COLO829 (cell line): Measurements from ENCODE around the gene DGKI.

Source experiments
- DNase-seq: peaks from one replicate; pipeline ENCODE4 v3.0.0; 2012; ENCODE audit warnings: low spot score

DGKI gene

DNA sequence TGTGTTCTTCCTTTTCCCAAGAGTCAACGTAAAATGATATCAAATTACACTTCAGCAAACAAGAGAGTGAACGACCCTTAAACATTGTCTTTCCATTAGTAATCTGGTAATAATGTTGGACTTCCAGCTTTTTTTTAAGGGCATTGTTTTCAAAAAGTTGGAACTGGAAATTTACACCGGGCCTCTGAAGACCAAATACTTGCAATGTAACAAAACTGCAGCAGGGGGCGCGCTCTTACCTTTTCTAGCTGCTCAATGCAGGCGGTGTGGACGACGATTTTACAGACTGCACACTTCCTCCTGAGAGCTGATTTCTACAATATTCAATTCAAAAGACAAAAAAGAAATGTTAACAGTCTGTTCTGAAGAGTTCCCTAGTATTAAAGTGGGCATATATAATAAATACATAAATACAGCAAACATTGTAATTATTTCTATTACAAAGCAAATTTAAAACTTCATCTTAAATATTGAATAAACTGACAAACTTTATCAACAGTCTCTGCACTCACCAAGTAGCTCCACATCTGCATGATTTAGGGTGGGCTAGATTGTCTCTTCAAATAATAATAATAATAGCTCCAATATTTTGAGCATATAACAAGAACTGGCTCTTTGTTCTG, 190.4 kb downstream of the DGKI start:
- DNase-seq = peak; percentile 89

DNA sequence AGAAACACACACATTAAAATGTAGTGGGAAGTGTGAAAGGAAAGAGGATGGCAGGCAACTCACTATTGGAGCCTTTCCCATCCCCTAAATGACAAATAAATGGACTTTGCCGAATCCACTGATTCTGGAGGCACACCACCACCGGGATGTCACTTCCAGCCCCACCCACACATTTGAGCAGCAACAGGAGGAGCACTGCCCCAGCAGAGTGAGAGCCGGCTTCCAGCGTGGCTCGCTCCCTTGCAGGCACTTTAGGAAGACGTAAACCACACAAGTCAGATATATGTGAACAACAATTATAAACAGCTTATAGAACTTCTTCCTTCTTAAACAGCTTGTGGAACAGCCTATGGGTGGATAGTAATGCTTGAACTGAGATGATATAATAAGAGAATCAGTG, 191.0 kb downstream of the DGKI start:
- no peak for DNase-seq

DNA sequence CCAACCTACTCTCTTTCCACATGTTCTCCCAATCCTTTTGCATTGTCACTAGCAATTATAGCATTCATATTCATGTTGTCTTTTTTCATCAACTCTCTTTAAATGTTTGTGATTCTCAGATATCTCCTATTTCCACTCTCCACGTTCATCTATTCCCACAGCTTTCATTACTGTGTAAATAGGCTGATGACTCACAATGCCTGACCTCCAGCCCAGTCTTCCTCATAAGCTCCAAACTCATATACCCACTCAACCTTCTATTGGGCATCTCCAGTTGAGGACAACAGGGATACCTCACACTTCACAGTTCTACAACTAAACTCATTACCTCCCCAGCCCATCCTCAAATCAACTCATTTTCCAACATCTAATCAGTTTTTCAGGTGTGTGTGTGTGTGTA, 194.1 kb downstream of the DGKI start:
- DNase-seq = no peak

DNA sequence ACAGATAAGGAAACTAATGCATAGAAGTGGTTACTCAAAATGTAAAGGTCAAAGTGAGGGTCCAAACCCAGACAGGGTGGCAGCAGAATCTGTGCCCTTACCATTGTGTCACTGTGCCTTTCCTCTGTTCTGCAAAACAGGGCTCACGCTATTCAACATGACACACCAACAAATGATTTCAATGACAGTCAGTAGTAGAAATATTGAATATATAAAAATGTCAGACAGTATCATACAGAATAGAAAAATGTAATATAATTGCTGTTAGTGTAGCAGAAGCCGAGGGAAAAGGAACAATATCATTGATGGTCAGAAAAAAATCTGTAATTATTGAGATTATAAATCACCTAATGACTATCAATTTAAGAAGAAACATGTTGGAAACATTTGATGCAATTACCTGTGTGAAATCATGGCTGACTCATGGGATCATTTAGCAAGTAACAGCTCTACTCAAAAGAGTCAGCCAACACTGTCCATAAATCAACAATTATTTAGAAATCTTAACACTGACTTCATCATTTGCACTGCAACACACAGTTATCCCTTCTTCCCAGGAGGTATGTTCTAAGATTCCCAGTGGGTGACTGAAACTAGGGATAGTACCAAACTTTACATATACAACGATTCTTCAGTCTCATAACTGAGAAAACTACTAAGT, 198.7 kb downstream of the DGKI start:
- DNase-seq = no peak

DNA sequence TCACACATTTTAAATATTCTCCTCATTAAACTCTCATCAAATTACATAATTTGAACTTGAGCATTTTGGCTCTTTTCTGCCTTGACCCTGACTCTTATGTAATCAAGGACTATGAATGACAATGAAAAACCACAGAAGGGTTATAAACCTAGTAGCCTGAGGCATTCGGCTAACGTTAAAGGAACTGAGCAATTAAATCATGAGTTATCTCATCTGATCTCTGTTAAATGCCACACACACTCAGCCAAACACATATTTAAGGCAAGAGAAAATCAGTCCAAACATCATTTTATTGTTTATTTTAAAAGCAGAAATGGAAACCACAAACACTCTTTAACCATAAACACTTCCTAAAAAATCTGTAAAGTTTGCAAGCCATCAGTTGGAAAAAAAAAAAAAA, 204.3 kb downstream of the DGKI start:
- DNase-seq = peak; percentile 99

DNA sequence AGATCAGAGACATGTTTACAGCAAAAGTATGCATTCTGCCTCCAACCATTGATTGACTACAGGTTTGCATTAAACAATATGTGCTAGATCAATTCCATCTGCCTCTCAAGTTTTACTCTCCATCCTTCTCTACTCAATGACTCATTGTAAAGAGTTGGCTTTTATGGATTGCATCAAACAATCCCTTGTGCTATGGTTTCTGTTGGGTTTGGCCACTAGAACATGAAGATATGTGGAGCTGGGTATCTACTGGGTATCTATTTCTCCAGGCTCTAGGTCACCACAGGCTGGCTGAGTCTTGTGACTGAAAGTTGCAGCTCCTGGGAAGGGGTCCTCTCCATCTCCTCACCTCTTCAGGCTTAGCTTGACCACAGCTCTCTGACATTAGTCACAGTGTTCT, 204.7 kb downstream of the DGKI start:
- peak; percentile 93 for DNase-seq

DNA sequence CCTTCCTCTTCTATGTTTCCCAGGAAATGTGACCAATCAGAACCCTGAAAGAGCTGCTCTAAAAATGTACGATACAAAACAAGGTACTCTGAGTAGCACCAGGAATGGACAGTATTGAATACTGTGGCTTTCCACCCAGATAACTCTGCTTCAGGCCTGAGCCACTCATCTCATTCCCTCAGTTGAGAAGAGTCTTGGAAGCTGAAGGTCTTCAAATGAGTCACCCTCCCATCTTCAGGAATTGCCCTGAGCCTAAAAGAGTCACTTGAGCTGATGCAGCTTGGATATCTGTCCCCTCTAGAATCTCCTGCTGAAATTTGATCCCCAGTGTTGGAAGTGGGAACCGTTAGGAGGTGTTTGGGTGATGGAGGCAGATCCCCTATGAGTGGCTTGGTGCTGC, 210.4 kb downstream of the DGKI start:
- DNase-seq = no peak

DNA sequence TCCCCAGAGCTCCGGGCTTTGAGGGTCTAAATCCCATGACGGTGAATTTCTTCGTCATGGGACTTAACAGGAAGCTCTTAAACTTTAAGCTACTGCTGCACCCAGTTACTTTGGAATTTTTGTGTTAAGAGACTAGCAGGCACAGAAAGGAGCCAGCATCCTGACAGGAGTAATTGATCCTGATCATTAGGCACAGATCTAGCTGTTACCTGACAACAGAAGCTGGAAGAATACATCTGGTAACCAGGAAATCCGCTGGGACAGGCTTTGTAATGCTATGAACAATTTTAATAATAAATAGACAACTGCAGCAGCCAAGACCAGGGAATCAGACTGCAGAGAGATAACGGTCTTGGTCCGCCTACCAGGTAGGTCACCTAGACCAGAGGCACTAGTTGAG, 210.9 kb downstream of the DGKI start:
- no peak for DNase-seq

DNA sequence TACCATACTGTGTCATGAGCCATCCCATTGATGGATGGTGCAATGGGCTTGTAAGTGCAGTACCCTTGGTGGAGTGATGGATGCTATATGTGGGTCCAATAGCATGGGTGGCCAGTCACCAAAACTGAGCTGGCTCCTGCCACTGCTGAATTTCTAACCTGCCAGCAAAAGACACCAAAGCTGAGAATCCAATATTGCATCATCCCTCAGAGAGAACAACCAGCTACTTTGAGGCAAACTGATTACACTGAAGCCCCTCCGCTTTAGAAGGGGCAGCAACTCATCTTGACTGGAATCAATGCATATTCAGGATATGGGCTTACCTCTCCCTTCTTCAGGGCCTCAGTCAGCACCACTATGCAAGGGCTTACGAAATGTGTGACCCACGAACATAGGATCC, 211.6 kb downstream of the DGKI start:
- DNase-seq = no peak

DNA sequence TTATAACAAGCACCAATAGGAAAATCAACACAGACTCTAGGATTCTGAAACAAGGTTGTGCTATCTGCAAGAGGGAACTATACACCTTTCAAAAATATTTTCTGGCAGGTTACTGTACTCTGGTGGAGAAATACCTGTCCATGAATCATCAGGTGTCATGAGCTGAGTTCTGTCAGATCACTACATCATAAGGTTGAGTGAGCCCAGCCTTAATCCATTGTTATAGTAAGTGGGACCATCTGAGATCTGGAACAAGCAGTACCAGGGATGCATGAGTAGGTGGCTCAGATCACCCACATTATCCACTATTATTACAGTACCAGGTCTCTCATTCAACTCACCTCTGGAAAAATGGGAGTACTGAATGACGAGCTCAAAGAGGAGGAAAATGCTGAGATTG, 212.4 kb downstream of the DGKI start:
- no peak for DNase-seq

DNA sequence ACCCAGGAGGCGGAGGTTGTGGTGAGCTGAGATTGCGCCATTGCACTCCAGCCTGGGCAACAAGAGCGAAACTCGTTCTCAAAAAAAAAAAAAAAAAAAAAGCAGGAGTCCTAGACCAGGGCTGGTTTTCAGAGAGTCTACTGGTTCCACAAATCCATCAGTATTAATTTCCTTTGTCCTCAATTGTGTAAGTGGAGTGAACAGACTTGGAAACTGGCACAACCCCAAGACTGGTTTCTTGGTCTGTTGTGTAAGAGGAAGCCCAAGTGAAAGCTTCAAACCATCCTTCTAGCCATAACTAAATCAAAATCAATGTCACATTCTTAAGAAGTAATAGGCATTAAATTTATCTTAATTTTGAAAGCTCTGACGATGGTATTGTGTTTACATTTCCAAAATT, 213.6 kb downstream of the DGKI start:
- no peak for DNase-seq

DNA sequence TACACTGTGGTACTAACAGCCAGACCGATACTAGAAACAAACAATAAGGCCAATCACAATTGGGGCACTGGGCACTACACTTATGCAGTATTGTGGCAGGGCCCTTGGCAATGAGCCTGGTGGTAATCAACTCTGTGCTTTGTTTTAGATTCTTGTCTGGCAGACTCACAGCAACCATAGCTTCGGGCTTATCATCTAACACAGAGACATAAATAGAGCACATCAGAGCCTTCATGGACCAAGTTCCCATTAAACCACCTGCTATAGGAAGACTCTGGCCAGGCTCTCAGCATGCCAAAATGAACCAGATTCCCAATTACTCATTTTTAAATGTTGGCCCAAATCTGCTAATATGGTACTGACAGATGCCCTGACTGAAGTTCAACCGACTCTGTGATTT, 218.6 kb downstream of the DGKI start:
- peak; percentile 88 for DNase-seq

DNA sequence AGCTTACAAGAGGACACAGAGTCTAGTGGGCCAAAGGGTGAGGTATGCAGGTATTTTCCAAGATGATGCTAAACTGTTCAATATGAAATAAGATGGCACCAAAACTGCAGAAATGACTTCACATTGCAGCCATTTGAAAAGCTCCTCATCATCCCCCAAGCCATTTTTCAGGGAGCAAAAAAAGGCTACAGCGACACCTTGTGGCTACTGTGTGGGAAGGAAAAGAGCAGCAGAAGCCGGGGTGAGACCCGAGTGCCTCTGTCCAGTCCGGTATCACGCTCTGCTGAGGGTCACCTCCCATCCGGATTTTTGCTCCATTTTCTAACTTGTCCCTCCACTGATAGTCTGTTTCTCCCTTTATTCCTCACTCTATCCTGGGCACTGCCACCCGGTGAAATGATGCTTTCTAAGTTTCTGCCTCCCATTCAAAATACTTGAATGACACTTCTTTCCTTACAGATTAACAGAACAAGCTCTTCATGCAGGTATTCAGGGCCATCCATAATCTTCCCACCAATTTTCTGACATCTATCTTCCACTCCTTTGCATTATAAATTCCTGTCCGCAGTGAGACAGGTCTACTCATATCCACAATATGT, 220.2 kb downstream of the DGKI start:
- DNase-seq = peak; percentile 91

DNA sequence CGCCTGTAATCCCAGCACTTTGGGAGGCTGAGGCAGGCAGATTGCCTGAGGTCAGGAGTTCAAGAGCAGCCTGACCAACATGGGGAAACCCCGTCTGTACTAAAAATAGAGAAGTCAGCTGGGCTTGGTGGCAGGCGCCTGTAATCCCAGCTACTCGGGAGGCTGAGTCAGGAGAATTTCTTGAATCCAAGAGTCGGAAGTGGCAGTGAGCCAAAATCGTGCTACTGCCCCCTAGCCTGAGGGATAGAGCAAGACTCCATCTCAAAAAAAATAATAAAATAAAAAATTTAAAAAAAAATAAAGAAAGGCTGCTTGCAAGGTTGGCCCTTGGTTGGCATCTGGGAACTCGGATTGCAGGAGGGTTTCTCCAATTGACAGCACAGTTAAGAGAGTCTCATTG, 221.6 kb downstream of the DGKI start:
- DNase-seq = no peak

DNA sequence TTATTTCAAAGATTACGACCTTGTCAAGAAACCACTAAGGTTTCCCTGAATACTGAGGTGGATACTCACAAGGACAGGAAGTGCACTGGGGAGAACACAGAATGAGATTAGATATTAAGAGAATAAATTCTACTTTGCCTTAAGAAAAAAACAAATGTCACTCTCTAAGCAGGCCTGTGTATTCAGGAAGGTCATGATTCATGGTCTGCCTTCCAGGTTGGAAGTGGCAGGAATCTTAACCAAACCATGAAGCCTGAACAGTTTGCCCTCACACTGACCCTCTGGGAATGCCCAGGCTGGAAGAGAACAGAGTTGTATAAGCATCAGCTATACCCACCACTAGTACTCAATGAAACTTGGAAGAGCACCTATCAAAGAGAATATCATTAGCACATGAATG, 227.6 kb downstream of the DGKI start:
- no peak for DNase-seq

DNA sequence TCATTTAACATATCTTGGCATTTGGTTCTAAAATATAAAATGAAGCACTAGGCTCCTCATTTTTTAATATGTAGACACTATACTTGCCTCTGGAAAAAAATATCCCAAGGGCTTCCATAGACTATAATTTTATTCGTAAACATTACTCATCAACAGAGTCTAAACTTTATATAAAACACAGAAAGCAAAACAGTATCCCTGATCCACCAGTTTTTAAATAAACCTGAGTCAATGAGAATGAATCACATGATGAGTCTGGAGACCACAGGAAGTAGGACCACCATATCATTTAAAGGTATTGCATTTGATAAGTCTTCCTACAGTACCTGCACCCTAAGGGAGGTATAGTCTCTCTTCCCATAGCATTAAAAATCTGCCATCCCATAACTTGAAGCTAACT, 228.0 kb downstream of the DGKI start:
- no peak for DNase-seq

DNA sequence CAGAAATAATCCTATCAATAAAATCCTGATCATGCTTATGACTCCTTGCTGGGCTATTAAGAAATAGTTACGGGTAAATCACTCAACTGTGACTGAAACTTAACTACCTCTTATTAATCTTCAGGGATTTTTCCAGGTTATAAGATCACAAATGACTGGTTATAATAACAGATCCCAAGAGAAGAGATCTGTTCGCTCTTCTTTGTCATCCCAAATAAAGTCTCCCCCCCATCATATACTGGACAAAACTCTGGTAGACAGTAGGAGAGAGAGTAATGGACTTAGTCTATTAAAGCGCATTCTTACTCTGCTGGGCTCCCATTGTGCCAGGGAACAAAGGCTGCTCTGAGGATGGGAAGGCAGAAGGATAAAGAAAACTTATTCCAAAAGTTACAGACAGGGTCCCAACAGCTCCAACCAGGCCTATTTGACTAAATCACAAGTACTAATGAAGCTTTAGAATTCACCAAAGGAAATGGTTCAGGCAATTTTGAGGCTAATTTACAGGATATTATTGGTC, 233.7 kb downstream of the DGKI start:
- DNase-seq = no peak

DNA sequence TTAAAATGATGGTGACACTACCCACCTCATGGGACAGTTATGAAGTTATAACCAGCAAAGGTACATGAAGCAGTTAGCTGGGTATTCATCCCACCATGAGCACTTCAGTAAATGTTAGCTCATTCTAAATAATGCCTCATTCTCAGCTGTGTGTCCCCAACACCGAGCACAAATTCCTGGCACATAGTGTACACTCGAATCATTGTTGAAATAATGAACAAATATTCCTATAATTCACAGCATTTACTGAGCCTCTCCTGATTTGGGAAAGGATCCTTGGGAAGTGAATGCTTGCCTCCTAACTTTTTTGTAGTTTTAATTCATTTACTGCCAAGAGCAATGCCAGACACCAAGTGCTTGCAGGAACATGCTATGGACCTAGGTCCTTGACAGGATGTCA, 235.2 kb downstream of the DGKI start:
- DNase-seq = no peak

DNA sequence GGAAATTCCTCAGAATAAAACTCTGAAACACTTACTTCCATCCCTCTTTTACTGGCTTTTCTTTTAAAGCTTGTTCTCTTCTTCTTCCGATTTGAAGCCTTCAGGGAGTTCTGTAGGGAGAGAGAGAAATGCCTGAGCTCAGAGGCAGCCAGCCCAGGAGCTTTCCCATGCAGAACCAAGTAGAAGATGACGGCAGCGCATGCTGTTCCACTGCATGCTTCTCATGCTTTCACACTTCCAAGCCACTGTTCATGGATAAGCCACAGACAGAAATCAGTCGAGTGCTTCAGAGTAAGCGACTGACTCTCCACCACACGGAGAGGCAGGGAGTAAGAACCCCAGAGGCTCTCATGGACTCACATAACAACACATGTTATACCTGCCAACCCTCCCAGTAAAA, 237.3 kb downstream of the DGKI start:
- DNase-seq = no peak

DNA sequence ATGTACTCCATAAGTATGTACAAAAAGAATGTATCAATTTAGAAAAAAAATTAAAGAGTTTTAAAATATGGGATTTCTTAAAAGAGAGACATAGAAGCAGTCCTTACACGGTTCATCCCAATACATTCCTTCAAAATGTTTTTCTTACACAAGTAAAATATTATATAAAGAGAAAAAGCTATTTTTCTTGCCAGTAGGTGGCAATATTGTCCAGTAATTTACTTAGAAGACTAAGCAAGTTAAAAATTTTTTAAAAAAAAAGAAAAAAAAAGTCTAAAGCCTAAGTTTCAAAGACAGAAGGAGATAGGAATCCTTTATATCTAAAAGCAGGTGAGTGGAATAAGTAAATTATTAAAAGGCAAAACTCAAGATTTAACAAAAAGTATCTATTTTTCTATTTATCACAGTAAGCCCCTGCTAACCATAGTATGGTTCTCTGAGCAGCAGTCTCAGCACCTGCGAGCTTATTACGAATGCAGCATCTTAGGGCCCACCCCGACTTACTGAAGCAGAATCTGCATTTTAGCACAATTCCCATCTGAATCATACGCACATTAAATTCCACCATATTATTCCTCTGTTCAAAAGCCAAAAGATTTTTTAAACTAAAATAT, 240.6 kb downstream of the DGKI start:
- DNase-seq = peak; percentile 72

DNA sequence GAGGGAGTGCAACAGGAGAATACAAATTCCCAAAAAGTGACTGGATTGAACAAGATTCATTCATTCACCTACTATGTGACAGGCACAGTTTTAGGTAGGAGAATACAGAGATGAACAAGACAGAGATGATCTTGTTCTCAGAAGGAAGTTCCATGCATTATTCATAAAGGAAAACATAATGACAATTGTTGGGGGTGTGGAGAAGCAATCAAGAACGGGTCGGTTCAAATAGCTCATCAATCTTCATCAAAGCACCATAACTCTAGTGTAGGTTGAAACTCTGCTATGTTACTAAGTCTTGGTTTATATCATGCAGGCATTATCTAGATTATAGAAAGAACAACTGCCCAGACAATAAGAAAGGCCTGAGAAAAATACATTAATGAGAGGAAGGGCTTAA, 243.7 kb downstream of the DGKI start:
- DNase-seq = peak; percentile 65

DNA sequence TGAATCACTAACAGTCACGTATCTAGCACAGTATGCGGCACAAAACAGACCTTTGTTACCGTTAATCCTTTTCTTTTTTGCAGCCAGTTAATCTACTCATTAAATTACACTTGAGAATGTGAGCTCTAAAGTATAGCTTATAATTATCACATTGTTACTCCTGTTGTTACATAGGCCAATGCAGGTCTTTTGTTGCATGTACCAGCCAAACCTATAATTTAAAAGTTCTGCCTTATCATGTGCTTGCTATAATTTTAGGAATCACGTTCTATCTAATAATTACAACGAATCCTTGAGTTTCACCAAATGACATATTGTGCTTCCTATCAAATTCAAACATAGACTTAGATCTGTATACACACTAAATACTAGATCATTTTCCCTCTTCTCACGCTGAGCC, 245.1 kb downstream of the DGKI start:
- no peak for DNase-seq

DNA sequence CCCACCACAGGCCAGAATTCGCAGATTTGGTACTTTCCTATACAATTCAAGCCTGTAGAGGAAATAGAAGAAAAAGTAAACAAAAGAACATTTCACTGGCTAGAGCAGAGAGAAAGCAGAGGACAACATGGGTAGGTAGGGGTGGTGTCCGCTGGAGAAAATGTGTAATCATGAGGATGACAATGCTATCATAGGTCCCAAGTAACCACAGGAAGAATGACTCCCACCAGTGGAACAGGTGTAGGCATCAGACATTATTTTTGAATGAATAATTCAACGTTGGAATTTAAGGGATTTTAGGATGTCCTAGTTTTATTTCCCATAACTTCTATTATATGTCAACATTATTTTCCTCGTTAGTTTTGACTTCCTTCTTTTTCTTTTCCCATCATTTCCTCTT, 248.9 kb downstream of the DGKI start:
- no peak for DNase-seq
